Measurements from ENCODE around the gene RUSC1.
A peak's percentile ranks its signal among the peaks of the same experiment; 100 is the strongest.

Gene RUSC1

DNA sequence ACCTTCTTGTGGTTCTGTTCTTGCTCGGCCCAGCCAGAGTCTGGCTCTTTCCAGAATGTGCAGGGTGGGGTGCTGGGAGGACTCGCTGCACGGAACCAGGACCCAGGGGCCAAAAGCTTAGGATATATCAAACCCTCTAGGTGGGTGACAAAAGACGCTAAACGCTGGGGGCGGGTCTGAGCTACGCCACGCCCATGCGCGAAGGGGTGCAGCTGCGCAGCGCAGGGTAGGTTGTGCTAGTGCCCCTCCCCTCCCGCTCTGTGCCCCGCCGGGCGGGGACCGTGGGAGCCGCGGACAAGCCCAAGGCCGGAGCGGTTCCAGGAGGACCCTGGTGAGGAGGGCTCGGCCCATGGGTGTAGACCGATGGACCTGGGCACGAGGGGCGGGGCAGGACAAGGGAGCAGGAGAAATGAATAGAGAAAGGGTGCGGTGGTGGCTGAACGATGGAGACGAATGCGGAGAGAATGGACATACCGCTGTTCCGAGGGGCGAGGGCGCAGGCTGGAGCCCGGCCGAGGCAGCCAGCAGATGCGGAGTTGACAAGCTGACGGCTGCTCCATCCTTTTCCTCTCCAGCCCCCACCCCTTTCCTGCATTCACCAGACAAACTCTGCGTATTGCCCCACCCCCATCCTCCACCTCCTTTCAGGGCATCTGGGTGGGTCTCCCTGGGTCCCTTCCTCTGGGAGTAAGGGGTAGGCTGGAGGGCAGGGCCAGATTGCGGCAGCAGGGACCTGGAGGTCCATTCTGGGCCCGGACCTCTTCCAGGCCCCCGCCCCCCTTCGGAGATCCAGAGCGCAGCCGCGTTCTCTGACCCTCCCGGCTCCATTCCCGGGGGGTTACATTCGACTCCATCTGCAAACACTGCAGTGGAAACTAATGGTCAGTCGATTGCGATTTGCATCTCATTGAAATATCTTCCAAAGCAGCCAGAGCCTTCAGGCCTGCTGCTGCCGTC lies at the start of gene RUSC1:
Gene RUSC1, plus strand, starts transcription at position 234 of the 957 bp plus-strand sequence. CDS start 880 bp downstream, outside the sequence.
- H3K4me3 ChIP-seq (ENCODE audit: low read depth in 1 of 2, low read length in 2 of 2): no peak within 1 kb of the TSS
- H3K79me2 ChIP-seq (ENCODE audit: insufficient read depth, low read length): peaks cover 16% of the 10 kb centered on the region
- H2AFZ ChIP-seq (ENCODE audit: low read depth, low read length): no peak within 1 kb of the TSS
- H3K9me3 ChIP-seq (ENCODE audit: insufficient read depth, low read length, severe bottlenecking): no peaks in the 10 kb centered on the region
- peak within 1 kb of the TSS; percentile 86 for H3K4me2 ChIP-seq (ENCODE audit: insufficient read depth, low read length)
- H3K9ac ChIP-seq (ENCODE audit: low read depth, low read length): no peak within 1 kb of the TSS
- peaks cover 41% of the 10 kb centered on the region for H3K36me3 ChIP-seq (ENCODE audit: insufficient read depth, low read length)
- no peak within 1 kb of the TSS for H3K27ac ChIP-seq (ENCODE audit: low read length)
- ATAC-seq (ENCODE audit: insufficient read depth, low read depth) (no peak), DNase-seq (no peak)
- H4K20me1 ChIP-seq (ENCODE audit: insufficient read depth, low read length): peaks cover 13% of the 10 kb centered on the region; the same call in 1 of the 2 replicates
- H3K4me1 ChIP-seq (ENCODE audit: insufficient read depth, low read length): peaks cover 30% of the 10 kb centered on the region
- TF ChIP-seq EZH2 (IDR thresholded peaks at IDR 0.05; ENCODE audit: borderline replicate concordance, low read depth, low read length, severe bottlenecking) (no peak), CTCF (IDR thresholded peaks at IDR 0.05; ENCODE audit: borderline replicate concordance, extremely low read depth, low read length, poor library complexity, severe bottlenecking) (no peak)
- H3K27me3 ChIP-seq (ENCODE audit: insufficient read depth, low read length, poor library complexity): no peaks in the 10 kb centered on the region

GRCh38 chr1:155272466-155273342 lies 48.0 kb upstream of the RUSC1 start:
- DNase-seq (peak; percentile 72), ATAC-seq (ENCODE audit: insufficient read depth, low read depth) (peak; percentile 47)
- H3K4me3 ChIP-seq (ENCODE audit: low read depth in 1 of 2, low read length in 2 of 2): peak overlapping the region; percentile 32 to 61; a peak in 3 of 4 replicates
- peaks cover 44% of the 10 kb centered on the region for H3K4me1 ChIP-seq (ENCODE audit: insufficient read depth, low read length)
- H3K4me2 ChIP-seq (ENCODE audit: insufficient read depth, low read length): peak overlapping the region; percentile 71
- H3K9ac ChIP-seq (ENCODE audit: low read depth, low read length): peak overlapping the region; percentile 65
- peaks cover 40% of the 10 kb centered on the region for H3K36me3 ChIP-seq (ENCODE audit: insufficient read depth, low read length)
- H3K79me2 ChIP-seq (ENCODE audit: insufficient read depth, low read length): peaks cover 45% of the 10 kb centered on the region
- H3K9me3 ChIP-seq (ENCODE audit: insufficient read depth, low read length, severe bottlenecking): no peaks in the 10 kb centered on the region
- peak overlapping the region; percentile 12 for H2AFZ ChIP-seq (ENCODE audit: low read depth, low read length)
- TF ChIP-seq CTCF (IDR thresholded peaks at IDR 0.05; ENCODE audit: borderline replicate concordance, extremely low read depth, low read length, poor library complexity, severe bottlenecking) (no peak), EZH2 (IDR thresholded peaks at IDR 0.05; ENCODE audit: borderline replicate concordance, low read depth, low read length, severe bottlenecking) (no peak)
- peak overlapping the region; percentile 84 for H3K27ac ChIP-seq (ENCODE audit: low read length)
- no peaks in the 10 kb centered on the region for H3K27me3 ChIP-seq (ENCODE audit: insufficient read depth, low read length, poor library complexity)
- H4K20me1 ChIP-seq (ENCODE audit: insufficient read depth, low read length): peaks cover 27% of the 10 kb centered on the region; the same call in 1 of the 2 replicates

- peak within 1 kb of the TSS; percentile 97 for H3K4me2 ChIP-seq (ENCODE audit: insufficient read depth, low read length)
- H3K4me3 ChIP-seq (ENCODE audit: low read depth in 1 of 2, low read length in 2 of 2): peak within 1 kb of the TSS; percentile 32 to 61; a peak in 3 of 4 replicates
- H3K36me3 ChIP-seq (ENCODE audit: insufficient read depth, low read length): peaks cover 31% of the 10 kb centered on the region
- H2AFZ ChIP-seq (ENCODE audit: low read depth, low read length): peak within 1 kb of the TSS; percentile 70
- peak within 1 kb of the TSS; percentile 65 for H3K9ac ChIP-seq (ENCODE audit: low read depth, low read length)
- peak within 1 kb of the TSS; percentile 84 for H3K27ac ChIP-seq (ENCODE audit: low read length)
- peaks cover 27% of the 10 kb centered on the region; the same call in 1 of the 2 replicates for H4K20me1 ChIP-seq (ENCODE audit: insufficient read depth, low read length)
- DNase-seq (peak; percentile 98), ATAC-seq (ENCODE audit: insufficient read depth, low read depth) (peak; percentile 83)
- TF ChIP-seq EZH2 (IDR thresholded peaks at IDR 0.05; ENCODE audit: borderline replicate concordance, low read depth, low read length, severe bottlenecking): no peak
- TF ChIP-seq CTCF (IDR thresholded peaks at IDR 0.05; ENCODE audit: borderline replicate concordance, extremely low read depth, low read length, poor library complexity, severe bottlenecking): no peak
- H3K4me1 ChIP-seq (ENCODE audit: insufficient read depth, low read length): peaks cover 53% of the 10 kb centered on the region
- H3K9me3 ChIP-seq (ENCODE audit: insufficient read depth, low read length, severe bottlenecking): no peaks in the 10 kb centered on the region
- peaks cover 45% of the 10 kb centered on the region for H3K79me2 ChIP-seq (ENCODE audit: insufficient read depth, low read length)
- no peaks in the 10 kb centered on the region for H3K27me3 ChIP-seq (ENCODE audit: insufficient read depth, low read length, poor library complexity)
Observed at GRCh38 chr1:155273343-155274245, 47.1 kb upstream of the RUSC1 start, which contains the start of gene CLK2. TSS of gene CLK2 (minus strand) at chr1:155273504. CDS start at chr1:155270977, 2,527 bp downstream.

All from DND-41 (cell line).